Glutamatergic neuron (in vitro differentiated cells): ENCODE results near the gene NID2. TPM values are rescaled to one million over a fixed set of nuclear protein-coding genes. Genes with fewer than 3 reads are reported as not detected.
A peak's percentile ranks its signal among the peaks of the same experiment; 100 is the strongest.

ENCODE experiments used
- DNase-seq: peaks from one replicate; pipeline ENCODE4 v3.0.0; 2022
- H3K27ac Mint-ChIP-seq: one replicate; pipeline ENCODE4 v1.8.0; 2020; ENCODE audit warnings: mild to moderate bottlenecking, mixed read lengths, inconsistent platforms; ENCODE audit not compliant: unreplicated experiment
- H3K27me3 Mint-ChIP-seq: one replicate; pipeline ENCODE4 v1.8.0; 2020; ENCODE audit warnings: mild to moderate bottlenecking, moderate library complexity, mixed read lengths, inconsistent platforms; ENCODE audit not compliant: unreplicated experiment
- H3K36me3 Mint-ChIP-seq: one replicate; pipeline ENCODE4 v1.8.0; 2020; ENCODE audit warnings: mild to moderate bottlenecking, mixed read lengths, inconsistent platforms; ENCODE audit not compliant: unreplicated experiment
- H3K4me1 Mint-ChIP-seq: one replicate; pipeline ENCODE4 v1.8.0; 2020; ENCODE audit warnings: mild to moderate bottlenecking, low read depth, mixed read lengths, inconsistent platforms; ENCODE audit not compliant: unreplicated experiment
- H3K4me3 Mint-ChIP-seq: one replicate; pipeline ENCODE4 v1.8.0; 2020; ENCODE audit warnings: mild to moderate bottlenecking, mixed read lengths, inconsistent platforms; ENCODE audit not compliant: unreplicated experiment
- H3K9me3 Mint-ChIP-seq: one replicate; pipeline ENCODE4 v1.8.0; 2020; ENCODE audit warnings: mild to moderate bottlenecking, moderate library complexity, mixed read lengths, inconsistent platforms; ENCODE audit not compliant: unreplicated experiment
- total RNA-seq: library from RNA; stranded (reverse); fragmentation: NEBNext Ultra II Directional; extraction: Animal tissue kit (Norgen Biotek cat#: 25700); gene quantifications from one replicate; pipeline ENCODE4 v1.2.1, GENCODE V29; 2021; ENCODE audit not compliant: unreplicated experiment
- TF ChIP-seq, protein P1 (sequence below): fragments of 200-600 bp; sonication (generic); IDR thresholded peaks from one replicate; pipeline ENCODE4 v1.5.0; 2021; ENCODE audit not compliant: partially characterized antibody, unreplicated experiment

NID2 gene
- total RNA-seq, 1 donor from 2014 or later, result 2.6 TPM

DNA sequence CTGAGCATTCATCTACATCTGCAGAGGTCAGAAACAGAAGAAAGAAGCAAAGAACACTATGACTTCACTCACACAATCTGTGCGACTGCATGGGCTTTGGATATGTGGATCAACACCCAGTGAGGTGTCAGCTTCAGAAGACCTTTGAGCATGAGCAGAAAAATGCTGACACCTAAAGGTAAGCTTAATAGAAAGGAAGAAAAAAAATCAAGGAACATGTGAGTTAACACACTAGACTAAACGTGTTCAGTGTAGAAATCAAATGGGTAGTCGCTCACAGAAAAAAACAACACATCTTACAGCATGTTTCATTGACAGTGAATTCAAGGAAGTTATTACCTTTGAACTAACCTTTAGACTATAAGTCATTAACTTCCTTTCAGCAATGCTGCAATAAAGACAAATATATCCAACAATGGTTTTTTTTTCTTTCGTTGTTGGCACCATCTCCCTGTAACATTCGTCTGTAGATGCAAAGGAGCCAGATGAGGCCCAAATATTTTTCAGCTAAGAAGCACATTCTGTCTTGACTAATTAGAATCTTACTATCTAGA is 48.6 kb downstream of the NID2 start:
- Mint-ChIP-seq H3K9me3 (peaks cover 2% of the 10 kb centered on the region), H3K27ac (no peak overlapping the region), H3K36me3 (peaks cover 5% of the 10 kb centered on the region), H3K4me1 (peaks cover 28% of the 10 kb centered on the region), H3K27me3 (peaks cover 9% of the 10 kb centered on the region), H3K4me3 (peak overlapping the region; percentile 4)
- TF ChIP-seq, protein P1, sequence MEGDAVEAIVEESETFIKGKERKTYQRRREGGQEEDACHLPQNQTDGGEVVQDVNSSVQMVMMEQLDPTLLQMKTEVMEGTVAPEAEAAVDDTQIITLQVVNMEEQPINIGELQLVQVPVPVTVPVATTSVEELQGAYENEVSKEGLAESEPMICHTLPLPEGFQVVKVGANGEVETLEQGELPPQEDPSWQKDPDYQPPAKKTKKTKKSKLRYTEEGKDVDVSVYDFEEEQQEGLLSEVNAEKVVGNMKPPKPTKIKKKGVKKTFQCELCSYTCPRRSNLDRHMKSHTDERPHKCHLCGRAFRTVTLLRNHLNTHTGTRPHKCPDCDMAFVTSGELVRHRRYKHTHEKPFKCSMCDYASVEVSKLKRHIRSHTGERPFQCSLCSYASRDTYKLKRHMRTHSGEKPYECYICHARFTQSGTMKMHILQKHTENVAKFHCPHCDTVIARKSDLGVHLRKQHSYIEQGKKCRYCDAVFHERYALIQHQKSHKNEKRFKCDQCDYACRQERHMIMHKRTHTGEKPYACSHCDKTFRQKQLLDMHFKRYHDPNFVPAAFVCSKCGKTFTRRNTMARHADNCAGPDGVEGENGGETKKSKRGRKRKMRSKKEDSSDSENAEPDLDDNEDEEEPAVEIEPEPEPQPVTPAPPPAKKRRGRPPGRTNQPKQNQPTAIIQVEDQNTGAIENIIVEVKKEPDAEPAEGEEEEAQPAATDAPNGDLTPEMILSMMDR, result no peak
- DNase-seq, result no peak

DNA sequence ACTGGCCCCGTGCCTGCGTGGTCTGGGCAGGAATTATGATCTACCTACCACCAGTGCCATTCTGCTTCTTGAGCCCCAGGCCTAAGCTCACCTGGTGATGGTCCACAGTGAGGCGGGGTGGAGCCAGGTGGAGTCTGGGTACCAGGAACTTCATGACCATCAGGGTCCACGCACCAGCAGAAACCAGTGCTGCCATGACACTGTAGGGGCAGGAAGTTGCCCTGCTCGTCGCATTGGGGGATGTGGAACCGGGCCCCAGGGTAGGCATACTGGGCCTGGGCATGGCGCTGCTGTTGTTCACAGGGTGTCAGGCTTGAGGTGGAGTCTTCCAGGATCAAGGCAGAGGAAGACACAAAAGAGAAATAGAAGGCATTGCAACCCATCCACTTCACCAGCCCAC is 49.9 kb downstream of the NID2 start:
- H3K36me3 Mint-ChIP-seq, result peaks cover 5% of the 10 kb centered on the region
- peaks cover 39% of the 10 kb centered on the region for H3K4me1 Mint-ChIP-seq
- no peak for DNase-seq
- H3K27me3 Mint-ChIP-seq, result peaks cover 11% of the 10 kb centered on the region
- H3K9me3 Mint-ChIP-seq, result peaks cover 7% of the 10 kb centered on the region
- no peak overlapping the region for H3K27ac Mint-ChIP-seq
- TF ChIP-seq, protein P1, result no peak
- H3K4me3 Mint-ChIP-seq, result no peak overlapping the region

DNA sequence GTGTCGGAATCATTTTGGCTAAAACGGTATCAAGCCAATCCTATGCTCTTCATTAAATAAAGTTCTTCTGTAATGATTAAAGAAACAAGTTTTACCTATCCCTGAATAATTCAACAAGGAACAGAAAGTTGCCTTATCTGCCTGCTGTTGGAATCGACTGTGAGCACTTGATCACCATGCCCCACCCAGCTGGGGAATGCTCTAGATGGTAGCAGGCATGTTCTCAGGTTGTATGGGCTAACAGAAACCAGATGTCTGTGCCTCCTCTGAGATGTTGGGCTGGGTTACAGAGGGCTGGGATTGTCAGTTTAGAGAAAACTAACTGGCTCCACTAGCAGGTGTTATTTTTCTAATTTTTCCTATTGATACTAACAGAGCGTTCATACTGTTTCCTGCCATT is 50.6 kb downstream of the NID2 start:
- Mint-ChIP-seq H3K27me3 (peaks cover 11% of the 10 kb centered on the region), H3K27ac (no peak overlapping the region), H3K9me3 (peaks cover 10% of the 10 kb centered on the region), H3K4me1 (peaks cover 46% of the 10 kb centered on the region), H3K36me3 (peaks cover 5% of the 10 kb centered on the region), H3K4me3 (no peak overlapping the region)
- TF ChIP-seq, protein P1, result no peak
- no peak for DNase-seq

DNA sequence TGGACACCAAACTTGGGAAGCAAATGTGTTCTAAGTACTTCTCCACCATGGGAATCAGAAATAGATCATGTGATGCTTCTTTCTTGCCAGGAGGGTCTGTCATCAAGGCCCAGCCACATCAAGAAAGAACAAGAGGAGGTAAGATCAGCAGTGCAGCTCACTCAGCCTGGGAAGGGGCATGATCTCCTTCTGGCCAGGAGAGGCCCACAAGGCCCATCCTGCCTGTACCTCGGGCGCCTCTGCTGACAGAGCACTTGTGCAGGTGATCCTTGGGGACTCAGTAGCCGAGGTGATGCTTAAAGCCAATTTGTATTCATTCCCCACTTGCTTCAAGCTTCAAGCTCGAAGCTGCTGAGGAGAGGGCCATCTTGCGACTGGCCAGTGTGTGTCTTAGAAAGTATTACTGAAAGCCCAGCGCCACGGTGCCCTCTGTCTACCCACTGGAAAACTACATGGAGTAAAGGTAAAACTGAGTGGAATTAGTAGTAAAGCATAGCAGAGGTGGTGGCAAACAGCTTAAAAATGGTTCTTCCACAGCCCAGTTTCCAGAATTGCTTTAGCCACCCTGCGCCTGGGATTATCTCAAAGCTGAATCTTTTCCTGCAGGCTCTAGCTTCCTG is 53.3 kb downstream of the NID2 start:
- H3K4me1 Mint-ChIP-seq, result peaks cover 44% of the 10 kb centered on the region
- DNase-seq, result peak; percentile 34
- TF ChIP-seq, protein P1, result no peak
- H3K27me3 Mint-ChIP-seq, result peaks cover 8% of the 10 kb centered on the region
- peak overlapping the region; percentile 80 for H3K27ac Mint-ChIP-seq
- peaks cover 10% of the 10 kb centered on the region for H3K9me3 Mint-ChIP-seq
- H3K36me3 Mint-ChIP-seq, result peaks cover 5% of the 10 kb centered on the region
- H3K4me3 Mint-ChIP-seq, result peak overlapping the region; percentile 47

DNA sequence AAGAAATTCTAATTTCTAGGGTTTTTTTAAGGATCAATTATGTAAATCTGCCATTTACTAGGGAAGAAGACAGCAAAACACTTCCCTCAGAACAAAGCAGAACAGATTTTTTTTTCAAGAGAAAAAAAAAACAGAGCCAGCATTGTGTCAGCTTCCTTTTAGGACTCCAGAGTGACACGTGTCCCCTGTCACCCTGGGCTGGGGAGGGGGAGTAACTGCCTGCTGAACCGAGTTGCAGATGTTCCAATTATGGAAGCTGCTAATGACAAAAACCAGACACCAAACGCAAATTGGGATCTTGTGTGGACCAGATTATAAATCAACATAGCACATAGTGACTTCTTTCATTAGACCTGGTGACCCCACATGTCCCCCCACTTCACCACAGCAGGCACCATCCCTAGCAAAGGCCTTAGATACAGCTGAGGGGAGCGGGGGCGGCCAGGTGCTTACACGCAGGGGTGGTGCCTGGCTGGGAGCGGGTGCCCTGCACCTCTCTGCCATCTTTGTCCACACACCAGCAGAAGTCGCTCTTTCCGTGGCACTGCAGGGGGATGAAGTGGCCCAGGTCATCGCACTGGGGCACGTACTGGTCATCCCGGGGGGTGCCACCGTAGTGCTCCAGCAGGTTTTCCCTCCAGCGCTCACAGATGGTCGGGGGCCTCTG is 54.1 kb downstream of the NID2 start:
- DNase-seq, result no peak
- Mint-ChIP-seq H3K27me3 (peaks cover 8% of the 10 kb centered on the region), H3K36me3 (peaks cover 5% of the 10 kb centered on the region), H3K9me3 (peaks cover 10% of the 10 kb centered on the region), H3K4me3 (peak overlapping the region; percentile 11), H3K4me1 (peaks cover 39% of the 10 kb centered on the region), H3K27ac (peak overlapping the region; percentile 36)
- TF ChIP-seq, protein P1, result no peak
